ENCODE data around the gene WDR18. TPM values are rescaled to one million over a fixed set of nuclear protein-coding genes. Genes with fewer than 3 reads are reported as not detected.

WDR18 gene
- total RNA-seq, 1 donor from 2014 or later = 60.0 TPM

DNA sequence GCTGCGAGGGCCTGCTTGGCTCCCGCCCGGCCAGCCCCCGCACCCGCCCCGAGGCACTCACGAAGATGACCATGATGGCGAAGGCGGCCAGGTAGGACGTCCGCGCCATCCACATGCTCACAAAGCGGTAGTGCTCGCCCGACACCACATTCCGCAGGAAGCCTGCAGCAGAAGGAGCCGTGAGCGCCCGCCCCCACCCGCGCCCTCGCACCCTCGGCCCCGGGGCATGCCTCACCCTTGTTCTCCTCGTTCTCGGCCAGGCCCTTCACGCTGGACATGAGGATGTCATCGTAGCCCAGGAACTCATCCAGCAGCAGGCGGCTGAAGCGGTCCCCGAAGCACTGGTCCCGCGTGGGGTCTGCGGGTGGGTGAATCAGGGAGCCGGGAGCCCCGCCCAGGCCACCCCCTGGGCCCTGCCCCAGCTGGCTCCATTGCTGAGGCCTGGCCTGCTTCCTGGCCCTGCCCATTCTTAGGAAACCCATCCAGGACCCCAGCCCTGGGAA, 27.7 kb downstream of the WDR18 start:
- FAIRE-seq (no peak), DNase-seq (ENCODE audit: low read depth) (no peak)
- TF ChIP-seq, protein P1, sequence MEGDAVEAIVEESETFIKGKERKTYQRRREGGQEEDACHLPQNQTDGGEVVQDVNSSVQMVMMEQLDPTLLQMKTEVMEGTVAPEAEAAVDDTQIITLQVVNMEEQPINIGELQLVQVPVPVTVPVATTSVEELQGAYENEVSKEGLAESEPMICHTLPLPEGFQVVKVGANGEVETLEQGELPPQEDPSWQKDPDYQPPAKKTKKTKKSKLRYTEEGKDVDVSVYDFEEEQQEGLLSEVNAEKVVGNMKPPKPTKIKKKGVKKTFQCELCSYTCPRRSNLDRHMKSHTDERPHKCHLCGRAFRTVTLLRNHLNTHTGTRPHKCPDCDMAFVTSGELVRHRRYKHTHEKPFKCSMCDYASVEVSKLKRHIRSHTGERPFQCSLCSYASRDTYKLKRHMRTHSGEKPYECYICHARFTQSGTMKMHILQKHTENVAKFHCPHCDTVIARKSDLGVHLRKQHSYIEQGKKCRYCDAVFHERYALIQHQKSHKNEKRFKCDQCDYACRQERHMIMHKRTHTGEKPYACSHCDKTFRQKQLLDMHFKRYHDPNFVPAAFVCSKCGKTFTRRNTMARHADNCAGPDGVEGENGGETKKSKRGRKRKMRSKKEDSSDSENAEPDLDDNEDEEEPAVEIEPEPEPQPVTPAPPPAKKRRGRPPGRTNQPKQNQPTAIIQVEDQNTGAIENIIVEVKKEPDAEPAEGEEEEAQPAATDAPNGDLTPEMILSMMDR (IDR thresholded peaks at IDR 0.05; ENCODE audit: insufficient read depth, low read depth, low read length) = no peak
- TF ChIP-seq EZH2 (IDR thresholded peaks at IDR 0.05; ENCODE audit: insufficient read depth, low read length) = no peak
- Mint-ChIP-seq H3K36me3 (ENCODE audit: low read depth, unreplicated experiment) (no peaks in the 10 kb centered on the region), H3K27me3 (ENCODE audit: low read depth, unreplicated experiment) (no peaks in the 10 kb centered on the region), H3K9me3 (ENCODE audit: unreplicated experiment) (no peaks in the 10 kb centered on the region), H3K4me1 (ENCODE audit: low read depth, unreplicated experiment) (peaks cover 11% of the 10 kb centered on the region), H3K4me3 (ENCODE audit: unreplicated experiment) (no peak overlapping the region), H3K27ac (ENCODE audit: unreplicated experiment) (no peak overlapping the region)
- Histone ChIP-seq H3K27me3 (ENCODE audit: insufficient read depth, low read length) (no peaks in the 10 kb centered on the region), H3K27ac (ENCODE audit: low read depth, low read length) (no peak overlapping the region), H2AFZ (ENCODE audit: low read depth, low read length) (no peak overlapping the region), H3K4me1 (ENCODE audit: insufficient read depth, low read length) (peaks cover 12% of the 10 kb centered on the region), H3K79me2 (ENCODE audit: insufficient read depth, low read length) (peaks cover 41% of the 10 kb centered on the region), H3K4me3 (ENCODE audit: insufficient read depth, low read depth, low read length) (no peak overlapping the region), H4K20me1 (ENCODE audit: insufficient read depth, low read length) (peaks cover 54% of the 10 kb centered on the region), H3K9me3 (ENCODE audit: insufficient read depth, low read depth, low read length) (no peaks in the 10 kb centered on the region), H3K4me2 (ENCODE audit: low read length) (no peak overlapping the region), H3K36me3 (ENCODE audit: insufficient read depth, low read length) (no peaks in the 10 kb centered on the region), H3K9ac (ENCODE audit: low read length) (no peak overlapping the region)

DNA sequence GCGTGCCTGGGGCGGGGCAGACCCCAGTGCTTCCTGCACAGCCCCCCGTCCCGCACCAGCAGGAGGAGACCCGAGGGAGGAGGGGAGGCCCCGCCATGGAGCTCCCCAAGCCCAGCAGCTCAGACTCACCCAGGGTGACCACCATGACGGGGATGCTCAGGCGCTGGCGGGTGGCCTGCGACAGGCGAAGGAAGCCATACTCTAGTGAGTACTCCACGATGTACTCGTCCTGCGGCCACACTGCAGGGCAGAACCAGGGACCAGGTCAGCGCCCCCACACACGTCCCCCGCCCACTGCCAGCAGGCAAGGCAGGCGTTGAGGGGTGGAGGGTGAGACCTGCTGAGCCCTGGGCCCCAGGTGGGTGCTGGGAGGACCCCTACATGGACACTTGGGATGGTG, 28.2 kb downstream of the WDR18 start:
- H3K27ac Mint-ChIP-seq (ENCODE audit: unreplicated experiment) = no peak overlapping the region
- Histone ChIP-seq H3K9me3 (ENCODE audit: insufficient read depth, low read depth, low read length) (no peaks in the 10 kb centered on the region), H3K36me3 (ENCODE audit: insufficient read depth, low read length) (no peaks in the 10 kb centered on the region), H3K4me2 (ENCODE audit: low read length) (no peak overlapping the region), H3K79me2 (ENCODE audit: insufficient read depth, low read length) (peaks cover 46% of the 10 kb centered on the region), H3K4me1 (ENCODE audit: insufficient read depth, low read length) (peaks cover 16% of the 10 kb centered on the region), H2AFZ (ENCODE audit: low read depth, low read length) (no peak overlapping the region), H3K27ac (ENCODE audit: low read depth, low read length) (no peak overlapping the region), H3K9ac (ENCODE audit: low read length) (no peak overlapping the region), H4K20me1 (ENCODE audit: insufficient read depth, low read length) (peaks cover 56% of the 10 kb centered on the region), H3K27me3 (ENCODE audit: insufficient read depth, low read length) (no peaks in the 10 kb centered on the region), H3K4me3 (ENCODE audit: insufficient read depth, low read depth, low read length) (no peak overlapping the region)
- H3K9me3 Mint-ChIP-seq (ENCODE audit: unreplicated experiment) = no peaks in the 10 kb centered on the region
- H3K36me3 Mint-ChIP-seq (ENCODE audit: low read depth, unreplicated experiment) = no peaks in the 10 kb centered on the region
- FAIRE-seq (no peak), DNase-seq (ENCODE audit: low read depth) (no peak)
- TF ChIP-seq, protein P1 (IDR thresholded peaks at IDR 0.05; ENCODE audit: insufficient read depth, low read depth, low read length) = no peak
- no peak for TF ChIP-seq EZH2 (IDR thresholded peaks at IDR 0.05; ENCODE audit: insufficient read depth, low read length)
- H3K4me3 Mint-ChIP-seq (ENCODE audit: unreplicated experiment) = no peak overlapping the region
- H3K4me1 Mint-ChIP-seq (ENCODE audit: low read depth, unreplicated experiment) = peaks cover 16% of the 10 kb centered on the region
- no peaks in the 10 kb centered on the region for H3K27me3 Mint-ChIP-seq (ENCODE audit: low read depth, unreplicated experiment)

DNA sequence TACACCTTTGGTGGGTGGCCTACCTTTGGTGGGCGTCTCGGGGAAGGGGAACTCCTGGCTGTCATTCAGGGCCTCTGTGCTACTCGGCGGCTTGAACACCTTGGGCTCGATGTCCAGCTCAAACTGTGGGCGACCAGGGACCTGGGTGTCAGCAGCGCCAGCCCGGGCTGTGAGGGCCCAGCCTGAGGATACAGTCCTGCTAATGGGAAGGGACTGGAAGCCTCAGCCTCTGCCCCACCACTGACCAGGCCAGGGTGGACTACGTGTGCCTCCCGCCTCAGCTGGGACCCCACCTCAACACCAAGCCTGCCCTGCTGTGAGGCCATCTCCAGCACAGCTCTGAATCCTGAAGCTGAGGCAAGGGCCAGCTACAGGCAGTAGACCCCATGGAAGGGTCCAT, 29.1 kb downstream of the WDR18 start:
- TF ChIP-seq, protein P1 (IDR thresholded peaks at IDR 0.05; ENCODE audit: insufficient read depth, low read depth, low read length) = no peak
- TF ChIP-seq EZH2 (IDR thresholded peaks at IDR 0.05; ENCODE audit: insufficient read depth, low read length) = no peak
- Histone ChIP-seq H4K20me1 (ENCODE audit: insufficient read depth, low read length) (peaks cover 64% of the 10 kb centered on the region), H3K9ac (ENCODE audit: low read length) (no peak overlapping the region), H3K4me1 (ENCODE audit: insufficient read depth, low read length) (peaks cover 24% of the 10 kb centered on the region), H3K79me2 (ENCODE audit: insufficient read depth, low read length) (peaks cover 55% of the 10 kb centered on the region), H2AFZ (ENCODE audit: low read depth, low read length) (no peak overlapping the region), H3K36me3 (ENCODE audit: insufficient read depth, low read length) (no peaks in the 10 kb centered on the region), H3K27ac (ENCODE audit: low read depth, low read length) (no peak overlapping the region), H3K4me2 (ENCODE audit: low read length) (no peak overlapping the region), H3K27me3 (ENCODE audit: insufficient read depth, low read length) (no peaks in the 10 kb centered on the region), H3K4me3 (ENCODE audit: insufficient read depth, low read depth, low read length) (no peak overlapping the region), H3K9me3 (ENCODE audit: insufficient read depth, low read depth, low read length) (no peaks in the 10 kb centered on the region)
- Mint-ChIP-seq H3K27me3 (ENCODE audit: low read depth, unreplicated experiment) (no peaks in the 10 kb centered on the region), H3K27ac (ENCODE audit: unreplicated experiment) (no peak overlapping the region), H3K9me3 (ENCODE audit: unreplicated experiment) (no peaks in the 10 kb centered on the region), H3K4me1 (ENCODE audit: low read depth, unreplicated experiment) (peaks cover 19% of the 10 kb centered on the region), H3K4me3 (ENCODE audit: unreplicated experiment) (no peak overlapping the region), H3K36me3 (ENCODE audit: low read depth, unreplicated experiment) (no peaks in the 10 kb centered on the region)
- DNase-seq (ENCODE audit: low read depth) = no peak
- no peak for FAIRE-seq
